ENCODE results near the gene EXO1. TPM values are rescaled to one million over a fixed set of nuclear protein-coding genes. Genes with fewer than 3 reads are reported as not detected.
A peak's percentile ranks its signal among the peaks of the same experiment; 100 is the strongest.

EXO1 gene
- total and polyA plus RNA-seq, 9 of the 15 experiments (the other 6 are each of a cell fraction or from before 2014, with no cell fraction given) = 36.0 to 125 (median 83.9) TPM

DNA sequence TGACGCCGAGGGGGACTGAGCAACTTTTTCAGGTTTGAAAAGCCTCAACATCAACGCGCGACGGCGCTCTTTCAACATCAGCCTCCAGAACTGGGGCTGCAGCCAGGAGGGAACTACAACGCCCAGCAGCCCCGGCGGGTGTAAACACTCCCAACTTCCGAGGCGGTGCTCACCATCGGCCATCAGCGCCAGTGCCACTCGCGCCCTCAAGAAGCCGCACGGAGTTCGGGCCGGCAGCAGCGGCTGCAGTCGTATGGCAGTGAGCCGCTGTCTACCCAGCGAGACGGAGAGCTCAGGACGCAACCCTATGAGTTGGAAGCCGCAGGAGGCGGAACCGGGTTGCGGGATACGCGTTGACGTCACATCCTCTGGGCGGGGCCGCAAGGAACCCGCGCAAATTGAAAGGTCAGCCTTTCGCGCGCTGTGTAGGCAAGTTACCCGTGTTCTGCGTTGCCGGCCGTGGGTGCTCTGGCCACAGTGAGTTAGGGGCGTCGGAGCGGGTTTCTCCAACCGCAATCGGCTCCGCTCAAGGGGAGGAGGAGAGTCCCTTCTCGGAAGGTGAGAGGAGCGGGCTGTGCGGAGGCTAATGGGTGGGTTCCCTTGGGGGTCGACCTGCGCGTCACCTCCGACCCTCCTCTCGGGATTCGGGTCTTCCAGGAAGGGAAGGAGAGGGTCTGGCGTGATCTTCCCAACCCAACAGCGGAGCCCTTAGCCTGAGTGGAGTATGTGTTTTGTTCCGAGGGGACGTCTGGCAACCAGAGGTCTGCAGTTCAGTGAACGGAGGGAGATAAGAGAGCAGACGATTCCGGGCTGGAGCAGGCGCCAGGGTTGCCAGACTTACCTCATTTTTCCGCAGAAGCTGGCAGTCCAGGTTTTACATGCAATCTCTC lies at the start of gene EXO1 (continued):
- peak; percentile 60; the same call in 1 of the 2 replicates for TF ChIP-seq MYC (IDR thresholded peaks at IDR 0.05; ENCODE audit: low read depth, low read length)
- TF ChIP-seq MYC (CRISPR knock-in tag; IDR thresholded peaks at IDR 0.05; ENCODE audit: borderline replicate concordance, low read depth) = peak; percentile 18; the same call in 1 of the 2 replicates
- no peak for TF ChIP-seq DDX20 (tag; IDR thresholded peaks at IDR 0.05; ENCODE audit: low read depth)
- TF ChIP-seq ZNF217 (CRISPR knock-in tag; IDR thresholded peaks at IDR 0.05) = no peak
- TF ChIP-seq MTA1 (IDR thresholded peaks at IDR 0.05; ENCODE audit: borderline replicate concordance) = peak; percentile 98
- TF ChIP-seq POLR3G (IDR thresholded peaks at IDR 0.05; ENCODE audit: extremely low read depth, insufficient read length, insufficient replicate concordance) = no peak
- no peak for TF ChIP-seq SMAD1 (IDR thresholded peaks at IDR 0.05; ENCODE audit: low read depth, low read length, partially characterized antibody)
- no peak for TF ChIP-seq XRCC3 (IDR thresholded peaks at IDR 0.05)
- no peak for TF ChIP-seq TCF3 (CRISPR knock-in tag; IDR thresholded peaks at IDR 0.05)
- TF ChIP-seq ZNF79 (CRISPR knock-in tag; IDR thresholded peaks at IDR 0.05; ENCODE audit: low read depth) = no peak
- TF ChIP-seq POLR2A (conservative IDR thresholded peaks at IDR 0.05) = peak; percentile 97
- TF ChIP-seq CEBPB (tag; IDR thresholded peaks at IDR 0.05) = peak; percentile 93
- TF ChIP-seq RBM17 (IDR thresholded peaks at IDR 0.05; ENCODE audit: borderline replicate concordance, low read depth, low read length) = no peak
- no peak for TF ChIP-seq ETS2 (tag; IDR thresholded peaks at IDR 0.05; ENCODE audit: borderline replicate concordance, poor library complexity, severe bottlenecking)
- TF ChIP-seq MXI1 (IDR thresholded peaks at IDR 0.05; ENCODE audit: low read depth, low read length) = peak; percentile 77; the same call in 1 of the 2 replicates
- TF ChIP-seq FOXA3 (CRISPR knock-in tag; conservative IDR thresholded peaks at IDR 0.05 in 1 of 2, IDR thresholded peaks at IDR 0.05 in 1 of 2) = peak; percentile 65 to 93
- TF ChIP-seq ADNP (tag; IDR thresholded peaks at IDR 0.05) = no peak
- TF ChIP-seq MEIS2 (IDR thresholded peaks at IDR 0.05; ENCODE audit: partially characterized antibody) = peak; percentile 25
- peak; percentile 96 for TF ChIP-seq KDM5B (IDR thresholded peaks at IDR 0.05; ENCODE audit: insufficient replicate concordance, low read depth, low read length)
- TF ChIP-seq HMG20A (CRISPR knock-in tag; conservative IDR thresholded peaks at IDR 0.05) = no peak
- TF ChIP-seq, protein P1, sequence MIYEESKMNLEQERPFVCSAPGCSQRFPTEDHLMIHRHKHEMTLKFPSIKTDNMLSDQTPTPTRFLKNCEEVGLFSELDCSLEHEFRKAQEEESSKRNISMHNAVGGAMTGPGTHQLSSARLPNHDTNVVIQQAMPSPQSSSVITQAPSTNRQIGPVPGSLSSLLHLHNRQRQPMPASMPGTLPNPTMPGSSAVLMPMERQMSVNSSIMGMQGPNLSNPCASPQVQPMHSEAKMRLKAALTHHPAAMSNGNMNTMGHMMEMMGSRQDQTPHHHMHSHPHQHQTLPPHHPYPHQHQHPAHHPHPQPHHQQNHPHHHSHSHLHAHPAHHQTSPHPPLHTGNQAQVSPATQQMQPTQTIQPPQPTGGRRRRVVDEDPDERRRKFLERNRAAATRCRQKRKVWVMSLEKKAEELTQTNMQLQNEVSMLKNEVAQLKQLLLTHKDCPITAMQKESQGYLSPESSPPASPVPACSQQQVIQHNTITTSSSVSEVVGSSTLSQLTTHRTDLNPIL (CRISPR knock-in tag; IDR thresholded peaks at IDR 0.05) = no peak
- TF ChIP-seq KAT2B (IDR thresholded peaks at IDR 0.05; ENCODE audit: low read depth, low read length) = no peak
- no peak for TF ChIP-seq JUNB (CRISPR knock-in tag; conservative IDR thresholded peaks at IDR 0.05)
- TF ChIP-seq, protein P2, sequence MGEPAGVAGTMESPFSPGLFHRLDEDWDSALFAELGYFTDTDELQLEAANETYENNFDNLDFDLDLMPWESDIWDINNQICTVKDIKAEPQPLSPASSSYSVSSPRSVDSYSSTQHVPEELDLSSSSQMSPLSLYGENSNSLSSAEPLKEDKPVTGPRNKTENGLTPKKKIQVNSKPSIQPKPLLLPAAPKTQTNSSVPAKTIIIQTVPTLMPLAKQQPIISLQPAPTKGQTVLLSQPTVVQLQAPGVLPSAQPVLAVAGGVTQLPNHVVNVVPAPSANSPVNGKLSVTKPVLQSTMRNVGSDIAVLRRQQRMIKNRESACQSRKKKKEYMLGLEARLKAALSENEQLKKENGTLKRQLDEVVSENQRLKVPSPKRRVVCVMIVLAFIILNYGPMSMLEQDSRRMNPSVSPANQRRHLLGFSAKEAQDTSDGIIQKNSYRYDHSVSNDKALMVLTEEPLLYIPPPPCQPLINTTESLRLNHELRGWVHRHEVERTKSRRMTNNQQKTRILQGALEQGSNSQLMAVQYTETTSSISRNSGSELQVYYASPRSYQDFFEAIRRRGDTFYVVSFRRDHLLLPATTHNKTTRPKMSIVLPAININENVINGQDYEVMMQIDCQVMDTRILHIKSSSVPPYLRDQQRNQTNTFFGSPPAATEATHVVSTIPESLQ (CRISPR knock-in tag; IDR thresholded peaks at IDR 0.05) = peak; percentile 93; the same call in 1 of the 2 replicates
- no peak for TF ChIP-seq CBFA2T2 (conservative IDR thresholded peaks at IDR 0.05)
- peak; percentile 90 for TF ChIP-seq CBFB (CRISPR knock-in tag; IDR thresholded peaks at IDR 0.05)
- peak; percentile 3; the same call in 1 of the 2 replicates for TF ChIP-seq NFE2 (IDR thresholded peaks at IDR 0.05; ENCODE audit: low read depth)
